ENCODE measurements around the gene FRY. TPM values are rescaled to one million over a fixed set of nuclear protein-coding genes. Genes with fewer than 3 reads are reported as not detected.

FRY gene
- total RNA-seq, 2 donors from 2014 or later: 1.9 to 6.9 TPM

DNA sequence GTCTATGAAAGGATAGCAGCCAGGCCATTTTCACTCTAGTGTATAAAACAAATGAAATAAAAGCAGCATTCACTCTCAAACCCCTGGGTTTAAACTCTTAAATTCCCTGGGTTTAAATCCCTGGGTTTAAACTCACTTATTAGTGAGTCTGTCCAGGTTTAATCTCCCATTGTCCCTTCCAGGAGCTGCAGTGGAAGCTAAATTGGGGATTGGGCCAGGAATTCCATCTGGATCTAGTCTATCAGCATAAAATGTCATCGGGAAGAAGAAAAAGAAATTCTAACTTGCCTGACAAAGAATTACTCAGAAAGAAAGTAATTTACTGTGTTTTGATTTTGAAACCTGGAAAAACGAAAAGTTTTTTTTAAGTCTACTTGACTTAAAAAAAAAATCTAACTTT lies 54.8 kb downstream of the FRY start:
- ATAC-seq: no peak
- DNase-seq (ENCODE audit: low spot score in 2 of 2): no peak
- H3K27ac Mint-ChIP-seq: no peak overlapping the region
- H3K36me3 Mint-ChIP-seq: no peaks in the 10 kb centered on the region
- no peaks in the 10 kb centered on the region for H3K9me3 Mint-ChIP-seq

DNA sequence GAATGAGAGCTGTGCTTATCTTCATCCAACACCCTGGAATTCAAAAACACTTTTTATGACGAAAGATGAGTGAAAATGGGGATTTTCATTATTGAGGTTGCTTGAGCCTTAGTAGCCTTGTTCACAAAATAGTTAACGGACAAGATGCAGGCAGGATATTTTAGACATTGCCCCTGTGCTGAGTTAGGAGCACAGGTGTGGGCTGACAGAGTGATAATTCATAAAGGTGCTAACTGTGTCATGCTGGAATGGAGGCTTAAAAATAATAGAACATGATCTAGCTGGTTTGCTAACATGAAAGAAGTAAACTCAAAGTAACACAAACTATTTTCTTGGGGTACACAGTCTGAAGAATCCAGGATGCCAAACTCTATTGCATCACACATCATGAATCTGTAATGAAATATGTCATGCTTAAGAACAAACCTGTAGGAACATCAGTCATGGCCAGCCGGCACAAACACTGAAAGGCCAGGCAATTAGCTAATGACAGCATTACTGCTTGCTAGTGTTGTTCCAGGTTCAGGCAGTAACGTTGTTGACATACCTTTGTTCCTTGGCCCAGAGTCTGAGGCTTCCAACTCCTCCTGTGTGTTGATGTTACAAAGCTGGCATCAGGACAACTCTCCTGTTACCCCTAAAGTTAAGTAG lies 55.3 kb downstream of the FRY start:
- DNase-seq (ENCODE audit: low spot score in 2 of 2) (no peak), ATAC-seq (no peak)
- Mint-ChIP-seq H3K9me3 (no peaks in the 10 kb centered on the region), H3K36me3 (no peaks in the 10 kb centered on the region), H3K27ac (no peak overlapping the region)

DNA sequence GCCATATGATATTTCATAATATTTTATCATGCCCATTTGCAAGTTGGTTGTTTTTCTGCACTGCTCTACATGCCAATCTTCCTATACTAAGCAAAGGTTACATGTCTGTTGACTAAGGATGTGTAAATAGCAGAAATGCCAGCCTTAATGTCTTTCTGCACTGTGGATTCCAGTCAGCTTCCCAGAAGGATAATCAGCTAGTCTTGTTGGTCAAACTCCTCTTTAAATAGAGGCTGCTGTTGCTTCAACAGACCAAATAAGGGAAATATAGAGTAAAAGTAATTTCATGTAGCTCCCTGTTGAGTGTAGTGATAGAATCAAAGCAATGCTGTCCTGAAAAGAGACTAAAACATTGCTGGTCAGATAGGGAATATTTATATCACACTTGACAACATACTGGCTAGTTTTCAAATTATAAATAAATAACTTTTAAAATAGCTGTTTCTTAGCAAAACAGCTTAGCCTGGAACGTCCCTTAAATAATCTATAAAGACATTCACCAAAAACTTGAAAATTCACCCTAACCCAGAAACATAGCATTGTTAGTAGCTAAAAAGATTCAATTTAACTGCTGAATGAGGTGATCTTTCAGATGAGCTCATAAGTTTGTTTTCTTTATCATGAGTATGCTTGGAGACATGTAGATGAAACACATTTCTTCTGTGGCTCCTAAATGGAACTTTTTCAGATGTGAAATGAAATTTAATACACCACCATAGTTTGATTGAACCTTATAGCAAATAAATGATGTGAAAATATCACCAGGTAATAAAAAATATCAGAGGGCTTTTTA lies 56.6 kb downstream of the FRY start:
- DNase-seq (ENCODE audit: low spot score in 2 of 2): no peak
- Mint-ChIP-seq H3K36me3 (no peaks in the 10 kb centered on the region), H3K9me3 (no peaks in the 10 kb centered on the region), H3K27ac (no peak overlapping the region)
- no peak for ATAC-seq

DNA sequence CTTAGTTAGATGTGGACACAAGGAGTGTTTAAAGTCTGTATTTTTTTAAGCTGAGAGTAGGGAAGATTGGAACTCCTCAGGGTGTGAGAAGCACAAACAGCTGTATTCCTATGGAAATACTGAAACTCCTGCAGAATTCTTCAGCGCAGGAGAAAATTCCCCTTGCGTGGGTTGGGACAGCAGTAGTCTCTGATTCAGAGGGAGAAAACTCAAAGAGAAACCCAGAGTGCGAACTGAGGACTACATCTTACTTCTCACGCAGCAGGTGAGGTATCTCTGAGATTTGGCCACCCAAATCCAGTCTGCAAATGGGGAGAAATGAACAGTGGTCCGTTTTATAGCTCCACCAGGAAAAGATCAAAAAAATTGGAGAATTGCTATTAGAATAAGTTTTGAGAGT lies 60.9 kb downstream of the FRY start:
- Mint-ChIP-seq H3K36me3 (no peaks in the 10 kb centered on the region), H3K27ac (no peak overlapping the region), H3K9me3 (no peaks in the 10 kb centered on the region)
- DNase-seq (ENCODE audit: low spot score in 2 of 2): no peak
- ATAC-seq: no peak

DNA sequence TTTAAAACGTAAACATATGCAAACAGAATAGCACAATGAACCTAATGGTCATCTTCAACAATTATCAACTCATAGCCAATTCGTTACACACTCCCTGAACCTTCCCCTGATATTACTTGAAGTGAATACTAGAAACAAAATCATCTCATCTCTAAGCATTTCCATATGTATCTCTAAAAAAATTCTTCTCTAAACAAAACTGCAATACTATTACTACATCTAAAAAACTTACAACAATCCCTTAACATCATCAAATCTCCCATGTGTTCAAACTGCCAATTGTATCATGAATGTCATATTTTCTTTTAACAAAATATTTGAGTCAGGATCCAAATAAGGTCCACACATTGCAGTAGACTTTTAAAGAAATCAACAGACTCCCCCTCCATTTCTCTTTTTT lies 61.4 kb downstream of the FRY start:
- no peak overlapping the region for H3K27ac Mint-ChIP-seq

DNA sequence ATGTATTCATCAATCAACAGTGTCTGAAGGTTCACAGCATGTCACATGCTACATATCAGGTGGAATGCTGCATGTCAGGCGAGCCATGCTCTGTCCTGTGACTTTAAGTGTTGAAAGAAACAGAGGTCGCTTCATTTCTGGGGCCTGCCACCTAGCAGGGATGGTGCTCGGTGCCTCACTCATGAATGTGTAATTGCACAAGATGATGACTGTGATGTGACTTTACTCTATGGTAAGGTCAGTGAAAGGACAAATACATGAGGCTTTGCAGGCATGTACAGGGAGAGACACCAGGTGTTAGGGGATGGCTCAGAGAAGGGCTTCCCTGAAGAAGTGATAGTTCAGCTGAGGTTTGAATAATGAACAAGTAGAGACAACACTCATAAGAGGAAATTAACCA lies 66.7 kb downstream of the FRY start:
- Mint-ChIP-seq H3K9me3 (no peaks in the 10 kb centered on the region), H3K36me3 (no peaks in the 10 kb centered on the region), H3K27ac (no peak overlapping the region)
- no peak for ATAC-seq
- no peak for DNase-seq (ENCODE audit: low spot score in 2 of 2)

More for the DNA sequence above, 61.4 kb downstream of the FRY start:
- no peaks in the 10 kb centered on the region for H3K9me3 Mint-ChIP-seq
- no peaks in the 10 kb centered on the region for H3K36me3 Mint-ChIP-seq
- ATAC-seq (no peak), DNase-seq (ENCODE audit: low spot score in 2 of 2) (no peak)

DNA sequence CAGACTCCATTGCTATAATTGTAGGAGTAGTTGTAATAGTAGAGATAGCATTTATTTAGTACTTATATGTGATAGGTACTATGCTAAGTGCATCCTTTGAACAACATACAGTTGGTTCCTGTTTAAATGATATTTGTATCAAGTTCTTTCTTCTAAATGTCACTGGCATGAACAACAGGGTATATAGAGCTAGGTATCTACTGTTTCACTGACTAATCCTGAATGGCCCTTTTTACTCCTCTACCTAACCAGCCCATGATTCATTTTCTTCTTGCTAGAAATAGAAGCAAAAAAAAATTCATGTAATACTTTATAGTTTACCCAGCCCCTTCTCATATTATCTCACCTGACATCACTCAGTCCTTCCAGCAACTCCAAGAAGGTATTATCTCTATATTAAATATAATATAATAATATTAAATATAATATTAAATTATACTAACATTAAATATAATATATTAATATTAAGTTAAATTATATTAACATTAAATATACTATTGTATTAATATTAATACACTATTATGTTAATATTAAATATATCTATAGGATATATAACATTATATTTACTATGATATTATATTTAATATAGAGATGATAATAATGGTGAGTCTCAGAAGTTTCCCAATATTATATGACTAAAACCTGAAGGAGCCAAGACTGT lies 74.2 kb downstream of the FRY start:
- ATAC-seq (peak in 1 of 2 donors; percentile 43), DNase-seq (ENCODE audit: low spot score in 2 of 2) (no peak)
- H3K9me3 Mint-ChIP-seq: peaks cover 0 to 4% of the 10 kb centered on the region in 2 donors
- H3K27ac Mint-ChIP-seq: no peak overlapping the region
- no peaks in the 10 kb centered on the region for H3K36me3 Mint-ChIP-seq

DNA sequence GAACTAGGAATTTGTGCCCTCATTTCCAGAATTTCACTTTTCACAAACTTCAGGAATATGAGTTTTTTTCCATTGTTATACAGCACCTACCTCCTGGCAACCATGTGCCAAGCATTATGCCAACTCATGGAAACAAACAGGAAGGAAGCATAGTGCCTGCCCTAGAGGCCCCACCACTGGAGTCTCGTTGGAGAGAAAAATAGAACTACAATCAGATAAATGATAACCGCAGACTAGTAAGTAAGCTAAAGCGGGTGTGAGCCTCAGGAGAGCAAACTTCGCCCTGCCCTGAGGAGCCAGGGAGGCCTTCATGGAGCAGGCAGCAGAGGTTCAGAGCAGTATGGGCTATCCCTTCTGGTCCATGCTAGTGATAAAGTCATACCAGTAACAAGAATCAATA lies 75.9 kb downstream of the FRY start:
- DNase-seq (ENCODE audit: low spot score in 2 of 2): no peak
- ATAC-seq: no peak
- Mint-ChIP-seq H3K27ac (no peak overlapping the region), H3K36me3 (no peaks in the 10 kb centered on the region), H3K9me3 (peaks cover 0 to 4% of the 10 kb centered on the region in 2 donors)

DNA sequence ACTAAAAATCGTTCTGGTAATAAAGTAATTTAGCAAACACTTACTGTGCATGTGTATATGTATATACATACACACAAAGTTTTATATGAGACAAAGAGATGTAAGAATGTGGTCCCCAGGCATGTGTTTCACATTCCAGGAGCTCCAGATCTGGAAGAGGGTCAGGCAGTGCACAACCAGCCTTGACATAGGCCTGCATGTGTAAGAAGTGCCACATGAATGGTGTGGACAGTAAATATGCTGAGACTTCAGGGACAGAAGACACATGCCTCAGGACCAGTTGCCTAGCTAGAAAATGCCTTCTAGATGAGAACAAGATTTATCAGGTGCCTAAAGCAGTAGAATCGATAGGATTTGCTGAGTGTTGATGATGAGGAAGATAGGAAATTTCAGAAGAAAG lies 76.4 kb downstream of the FRY start:
- Mint-ChIP-seq H3K9me3 (peaks cover 0 to 4% of the 10 kb centered on the region in 2 donors), H3K36me3 (no peaks in the 10 kb centered on the region), H3K27ac (no peak overlapping the region)
- no peak for ATAC-seq
- no peak for DNase-seq (ENCODE audit: low spot score in 2 of 2)

DNA sequence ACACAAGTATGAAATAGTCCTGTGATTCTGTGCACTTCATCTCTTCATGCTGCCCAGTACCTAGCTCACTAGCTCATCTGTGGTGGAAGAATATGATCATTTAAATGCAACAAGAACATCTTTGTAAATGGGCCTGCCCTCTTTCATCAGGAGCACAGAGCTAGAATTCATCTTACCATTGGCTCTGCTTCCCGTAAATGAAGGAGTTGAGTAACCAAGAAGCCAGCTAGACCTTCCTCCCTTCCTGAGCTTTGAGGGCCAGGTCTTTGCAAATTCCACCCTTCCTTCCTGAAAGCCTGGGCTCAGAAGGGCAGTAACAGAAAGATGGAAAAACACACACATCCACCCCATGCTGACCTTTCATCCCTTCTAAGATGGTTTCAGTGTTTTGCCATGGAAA lies 82.0 kb downstream of the FRY start:
- ATAC-seq (no peak), DNase-seq (ENCODE audit: low spot score in 2 of 2) (no peak)
- H3K9me3 Mint-ChIP-seq: no peaks in the 10 kb centered on the region
- no peak overlapping the region for H3K27ac Mint-ChIP-seq
- no peaks in the 10 kb centered on the region for H3K36me3 Mint-ChIP-seq

DNA sequence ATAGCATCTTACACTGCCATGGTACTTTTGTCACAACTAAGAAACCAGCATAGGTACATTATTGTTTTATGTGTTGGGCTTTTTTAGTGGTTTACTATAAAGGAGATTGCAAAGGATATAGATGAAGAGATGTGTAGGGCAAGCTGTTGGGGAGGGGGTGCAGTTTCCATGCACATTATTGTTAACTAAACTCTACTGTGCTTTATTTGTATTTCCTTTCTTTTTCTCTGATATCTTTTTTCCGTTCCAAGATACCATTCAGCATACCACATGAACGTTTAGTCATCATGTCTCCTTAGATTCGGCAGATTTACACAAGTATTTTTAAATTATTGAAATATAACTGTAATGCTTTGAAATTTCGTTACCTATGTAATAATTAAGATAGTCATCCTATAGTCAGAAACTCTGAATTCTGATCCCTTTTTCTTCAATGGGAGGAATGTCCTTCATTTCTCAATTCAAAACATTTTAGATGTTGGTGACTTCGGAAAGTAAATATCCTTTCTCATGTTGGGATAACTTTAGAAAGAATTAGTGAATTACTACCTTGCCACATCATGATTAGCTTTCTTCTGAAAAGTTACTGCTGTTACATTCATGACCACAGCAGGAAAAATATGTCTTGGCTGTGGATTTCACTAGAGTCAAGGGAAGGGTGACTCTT lies 82.8 kb downstream of the FRY start:
- Mint-ChIP-seq H3K36me3 (no peaks in the 10 kb centered on the region), H3K27ac (no peak overlapping the region), H3K9me3 (no peaks in the 10 kb centered on the region)
- DNase-seq (ENCODE audit: low spot score in 2 of 2): no peak
- ATAC-seq: no peak

DNA sequence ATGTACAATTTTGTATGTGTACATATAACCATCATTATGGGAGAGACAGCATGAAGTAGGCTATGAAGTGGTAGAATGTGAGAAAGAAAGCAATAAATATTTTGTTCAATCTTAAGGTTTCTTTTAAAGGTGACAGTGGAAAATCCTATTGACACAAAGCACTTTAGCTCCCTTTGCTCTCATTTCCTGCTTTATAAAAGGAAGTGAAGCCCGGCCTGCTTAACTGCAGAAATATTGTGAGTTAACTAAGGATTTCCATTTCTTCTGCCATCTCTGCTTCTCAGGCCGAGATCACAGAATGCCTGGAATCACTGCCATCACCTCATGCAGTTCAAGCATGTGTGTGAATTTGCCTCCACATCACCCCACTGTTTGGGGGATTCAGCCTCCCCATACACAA lies 83.5 kb downstream of the FRY start:
- H3K27ac Mint-ChIP-seq: peak overlapping the region; percentile 15 to 27
- ATAC-seq (no peak), DNase-seq (ENCODE audit: low spot score in 2 of 2) (no peak)

DNA sequence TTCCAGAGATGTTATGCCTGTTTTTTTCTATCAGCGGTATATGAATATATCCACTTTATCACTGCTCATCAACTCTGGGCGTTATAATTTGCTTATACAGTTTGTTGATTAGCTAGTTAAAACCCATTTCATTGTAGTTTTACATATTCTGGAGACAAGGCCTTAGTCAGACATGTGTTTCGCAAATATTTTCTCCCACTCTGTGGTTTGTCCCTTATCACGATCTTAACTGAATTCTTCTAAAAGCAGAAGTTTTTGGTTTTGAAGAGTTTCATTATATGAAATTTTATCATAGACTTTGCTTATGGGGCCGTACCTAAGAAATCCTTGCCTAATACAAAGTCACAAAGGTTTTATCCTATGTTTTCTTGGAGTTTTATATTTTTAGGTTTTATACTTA lies 84.6 kb downstream of the FRY start:
- no peaks in the 10 kb centered on the region for H3K9me3 Mint-ChIP-seq
- ATAC-seq (no peak), DNase-seq (ENCODE audit: low spot score in 2 of 2) (no peak)
- no peak overlapping the region for H3K27ac Mint-ChIP-seq
- H3K36me3 Mint-ChIP-seq: peaks cover 0 to 3% of the 10 kb centered on the region in 2 donors

More for the DNA sequence above, 83.5 kb downstream of the FRY start:
- no peaks in the 10 kb centered on the region for H3K9me3 Mint-ChIP-seq
- no peaks in the 10 kb centered on the region for H3K36me3 Mint-ChIP-seq

DNA sequence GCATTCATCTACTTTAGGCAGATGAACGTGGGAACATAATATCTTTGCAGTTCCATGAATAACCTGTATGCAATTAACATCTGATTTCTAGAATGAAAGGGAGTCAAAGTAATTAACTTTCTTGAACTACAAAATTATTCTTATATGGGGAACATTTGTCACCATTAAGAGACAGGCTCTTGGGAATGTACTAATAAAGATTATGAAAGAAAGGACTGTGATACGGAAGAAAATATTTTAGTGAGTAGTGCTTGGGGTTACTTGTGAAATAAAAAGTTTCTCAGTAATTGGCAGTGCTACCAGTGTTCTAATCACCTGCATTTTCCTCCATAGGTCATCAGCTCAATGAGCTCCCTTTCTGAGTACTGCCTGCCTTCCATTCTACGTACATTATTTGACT lies 85.4 kb downstream of the FRY start:
- no peaks in the 10 kb centered on the region for H3K9me3 Mint-ChIP-seq
- H3K36me3 Mint-ChIP-seq: peaks cover 0 to 6% of the 10 kb centered on the region in 2 donors
- no peak overlapping the region for H3K27ac Mint-ChIP-seq
- ATAC-seq: no peak
- no peak for DNase-seq (ENCODE audit: low spot score in 2 of 2)

DNA sequence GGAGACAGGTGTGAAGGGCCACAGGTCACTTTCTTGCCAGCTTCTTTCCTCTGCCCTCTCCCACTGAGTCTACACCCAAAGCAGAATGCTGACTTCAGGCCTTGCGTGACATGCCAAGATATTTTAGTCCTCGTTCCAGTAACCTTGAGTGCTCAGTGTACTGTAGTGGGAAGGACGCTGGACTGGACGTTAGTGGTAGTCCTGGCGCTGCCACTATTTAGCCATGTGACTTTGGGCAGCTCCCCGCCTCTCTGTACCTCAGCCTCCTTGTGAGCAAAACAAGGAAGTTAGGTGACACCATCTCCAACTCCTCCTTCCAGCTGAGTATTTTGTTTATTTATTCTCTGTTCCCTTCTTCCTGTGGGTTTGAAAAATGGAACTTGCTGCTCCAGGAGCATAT lies 86.1 kb downstream of the FRY start:
- DNase-seq (ENCODE audit: low spot score in 2 of 2) (no peak), ATAC-seq (no peak)
- H3K36me3 Mint-ChIP-seq: peaks cover 0 to 9% of the 10 kb centered on the region in 2 donors
- H3K9me3 Mint-ChIP-seq: no peaks in the 10 kb centered on the region
- no peak overlapping the region for H3K27ac Mint-ChIP-seq

DNA sequence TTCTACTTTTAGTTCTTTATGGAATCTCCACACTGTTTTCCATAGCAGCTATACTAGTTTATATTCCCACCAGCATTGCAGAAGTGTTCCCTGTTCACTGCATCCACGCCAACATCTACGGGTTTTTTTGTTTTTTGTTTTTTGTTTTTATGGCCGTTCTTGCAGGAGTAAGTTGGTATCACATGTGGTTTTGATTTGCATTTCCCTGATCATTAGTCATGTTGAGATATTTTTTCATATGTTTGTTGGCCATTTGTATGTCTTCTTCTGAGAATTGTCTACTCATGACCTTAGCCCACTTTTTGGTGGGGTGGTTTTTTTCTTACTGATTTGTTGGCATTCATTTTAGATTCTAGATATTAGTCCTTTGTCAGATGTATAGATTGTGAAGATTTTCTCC lies 89.7 kb downstream of the FRY start:
- ATAC-seq: no peak
- DNase-seq (ENCODE audit: low spot score in 2 of 2): no peak
- no peaks in the 10 kb centered on the region for H3K9me3 Mint-ChIP-seq
- H3K27ac Mint-ChIP-seq: no peak overlapping the region
- peaks cover 0 to 13% of the 10 kb centered on the region in 2 donors for H3K36me3 Mint-ChIP-seq

DNA sequence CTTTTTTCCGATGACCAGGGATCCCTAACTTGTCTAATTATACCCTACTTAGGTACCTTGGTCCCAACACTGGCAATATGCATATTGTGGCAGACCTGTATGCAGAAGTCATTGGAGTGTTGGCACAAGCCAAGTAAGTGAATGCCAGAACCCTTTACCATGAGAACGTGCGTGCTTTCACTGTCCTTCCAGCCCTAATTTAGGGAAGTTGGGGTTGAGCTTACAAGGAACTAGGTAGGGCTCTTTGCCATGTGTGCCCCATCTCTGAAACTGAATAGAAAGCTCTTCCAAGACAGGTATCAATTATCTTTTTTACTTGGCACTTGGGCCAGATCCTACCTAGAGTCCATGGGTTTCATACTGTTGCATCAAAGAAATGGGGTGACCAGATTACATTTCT lies 93.2 kb downstream of the FRY start:
- no peak overlapping the region for H3K27ac Mint-ChIP-seq
- ATAC-seq (no peak), DNase-seq (ENCODE audit: low spot score in 2 of 2) (no peak)
- H3K9me3 Mint-ChIP-seq: no peaks in the 10 kb centered on the region
- peaks cover 0 to 13% of the 10 kb centered on the region in 2 donors for H3K36me3 Mint-ChIP-seq
